GM10248 (cell line): Measurements from ENCODE around the gene TRAPPC12.

Source experiments
- CTCF ChIA-PET: fragments of 300-600 bp; sonication (Branson Sonifier 250); formaldehyde crosslinking; extraction: SDS; loops from one replicate; lab custom pipeline; 2021; ENCODE audit warnings: antibody characterized with exemption; lab: Yijun Ruan, JAX
- POLR2A ChIA-PET: fragments of 350-650 bp; sonication (Branson Sonifier 250); formaldehyde crosslinking; extraction: SDS; loops from one replicate; lab custom pipeline; 2020; ENCODE audit warnings: antibody characterized with exemption; lab: Yijun Ruan, JAX
- DNase-seq: peaks from one replicate; pipeline ENCODE4 v3.0.0; 2012; ENCODE audit errors: extremely low spot score
- CTCF ChIP-seq: IDR thresholded peaks from 2 replicates; pipeline ENCODE4 v1.5.1; 2012; ENCODE audit warnings: mild to moderate bottlenecking, low read depth; ENCODE audit errors: extremely low read depth, missing control alignments, control extremely low read depth

Gene TRAPPC12

GRCh38 chr2:3340144-3340543, 39.4 kb upstream of the TRAPPC12 start:
- ChIA-PET CTCF (no interaction called here), POLR2A (no interaction called here)
- TF ChIP-seq CTCF = no peak
- DNase-seq = no peak

- ChIA-PET CTCF (no interaction called here), POLR2A (no interaction called here)
- TF ChIP-seq CTCF = no peak
- DNase-seq = no peak
Observed at GRCh38 chr2:3341336-3341735, 38.2 kb upstream of the TRAPPC12 start.

- POLR2A ChIA-PET = no interaction called here
- no peak for DNase-seq
- CTCF ChIA-PET = no interaction called here
- no peak for TF ChIP-seq CTCF
Observed at GRCh38 chr2:3342324-3342723, 37.2 kb upstream of the TRAPPC12 start.

- ChIA-PET POLR2A (no interaction called here), CTCF (interaction anchor here (1.2 kb wide), 1 partner anchor 10 kb away, joined by 3 read pairs; no protein-coding TSS in a partner anchor)
- TF ChIP-seq CTCF = no peak
- no peak for DNase-seq
Observed at GRCh38 chr2:3343012-3343411, 36.5 kb upstream of the TRAPPC12 start.

- no peak for DNase-seq
- no peak for TF ChIP-seq CTCF
- CTCF ChIA-PET = no interaction called here
- POLR2A ChIA-PET = no interaction called here
Observed at GRCh38 chr2:3344897-3345296, 34.6 kb upstream of the TRAPPC12 start.

- no peak for DNase-seq
- TF ChIP-seq CTCF = no peak
- CTCF ChIA-PET = no interaction called here
- POLR2A ChIA-PET = no interaction called here
Observed at GRCh38 chr2:3345621-3346020, 33.9 kb upstream of the TRAPPC12 start.

- POLR2A ChIA-PET = no interaction called here
- no peak for TF ChIP-seq CTCF
- CTCF ChIA-PET = no interaction called here
- DNase-seq = no peak
Observed at GRCh38 chr2:3348767-3349166, 30.7 kb upstream of the TRAPPC12 start.
